B cell (primary cell): ENCODE results near the gene BRD3. TPM values are rescaled to one million over a fixed set of nuclear protein-coding genes. Genes with fewer than 3 reads are reported as not detected.

Experiments
- ATAC-seq: fragments of 200-7000 bp; cut with Tn5 transposase; one replicate; pipeline ENCODE4 v1.10.0; 2021; ENCODE audit warnings: low read depth, mild to moderate bottlenecking, moderate number of reproducible peaks, moderate library complexity
- CTCF ChIA-PET: fragments of 350-600 bp; sonication (Branson Sonifier 250); formaldehyde crosslinking; loops from one replicate; lab custom pipeline; 2021; ENCODE audit warnings: antibody characterized with exemption, inconsistent platforms; lab: Charles Lee
- POLR2A ChIA-PET: fragments of 350-600 bp; sonication (Branson Sonifier 250); formaldehyde crosslinking; loops from one replicate; lab custom pipeline; 2021; ENCODE audit warnings: antibody characterized with exemption; lab: Charles Lee
- DNase-seq: peaks from one replicate; pipeline ENCODE4 v3.0.0; 2013
- H2AFZ ChIP-seq: 2 replicates; pipeline ENCODE4 v1.6.1; 2012; ENCODE audit warnings: mild to moderate bottlenecking, low read depth, low read length; ENCODE audit not compliant: insufficient read depth, poor library complexity, severe bottlenecking
- H3K27ac ChIP-seq, 2 donors: 1 replicate in 1 of 2; 2 replicates in 1 of 2; pipeline ENCODE4 v1.5.1; 2012 to 2013; ENCODE audit warnings: low read length in 2 of 2, mild to moderate bottlenecking in 2 of 2, moderate library complexity in 1 of 2
- H3K27me3 ChIP-seq, 4 experiments: fragments of 200-600 bp in 1 of 4; sonication (generic) in 1 of 4; replicated peaks in 1 of 4; 1 replicate in 2 of 4; 2 replicates in 2 of 4; pipeline versions ENCODE4 v1.6.1 to v1.7.0; 2013 to 2016; ENCODE audit warnings: low read length in 3 of 4, mild to moderate bottlenecking in 2 of 4, mixed read lengths in 1 of 4, moderate library complexity in 1 of 4; ENCODE audit not compliant: insufficient read depth in 4 of 4, control insufficient read depth in 3 of 4; ENCODE audit errors: control extremely low read depth in 1 of 4
- H3K36me3 ChIP-seq, 2 experiments: replicated peaks in 1 of 2; 1 replicate in 1 of 2; 2 replicates in 1 of 2; pipeline versions ENCODE4 v1.6.1 to v1.7.1; 2013; ENCODE audit warnings: low read length in 1 of 2; ENCODE audit not compliant: insufficient read depth in 2 of 2, control insufficient read depth in 1 of 2; ENCODE audit errors: control extremely low read depth in 1 of 2, extremely low read depth in 1 of 2
- H3K4me1 ChIP-seq, 2 donors: fragments of 200-600 bp in 1 of 2; sonication (generic) in 1 of 2; 1 replicate in 1 of 2; 2 replicates in 1 of 2; pipeline versions ENCODE4 v1.5.1 to v1.6.1; 2013 to 2017; ENCODE audit warnings: low read length in 2 of 2; ENCODE audit not compliant: control insufficient read depth in 2 of 2, insufficient read depth in 2 of 2
- H3K4me2 ChIP-seq: replicated peaks from 2 replicates; pipeline ENCODE3; 2012; ENCODE audit warnings: mild to moderate bottlenecking, low read depth, low read length; ENCODE audit not compliant: poor library complexity, severe bottlenecking
- H3K4me3 ChIP-seq, 5 experiments: fragments of 200-600 bp in 1 of 5; sonication (generic) in 1 of 5; 1 replicate in 3 of 5; 2 replicates in 2 of 5; pipeline versions ENCODE4 v1.5.1 to v1.7.0; 2011 to 2016; ENCODE audit warnings: low read length in 4 of 5, mild to moderate bottlenecking in 4 of 5, low read depth in 2 of 5, control low read depth in 1 of 5, moderate library complexity in 1 of 5; ENCODE audit not compliant: insufficient read depth in 1 of 5; ENCODE audit errors: control extremely low read depth in 1 of 5, extremely low read depth in 1 of 5
- H3K79me2 ChIP-seq: fragments of 200-600 bp; sonication (generic); one replicate; pipeline ENCODE4 v1.6.0; 2016; ENCODE audit warnings: low read length; ENCODE audit not compliant: control insufficient read depth, insufficient read depth
- H3K9ac ChIP-seq: fragments of 200-600 bp; sonication (generic); 2 replicates; pipeline ENCODE4 v1.6.1; 2017; ENCODE audit warnings: mild to moderate bottlenecking, low read length, moderate library complexity
- H3K9me3 ChIP-seq, 3 donors: one replicate each; pipeline versions ENCODE4 v1.6.1 to v1.7.1; 2013; ENCODE audit warnings: low read length in 2 of 3; ENCODE audit not compliant: control insufficient read depth in 2 of 3, insufficient read depth in 1 of 3; ENCODE audit errors: control extremely low read depth in 1 of 3
- H4K20me1 ChIP-seq: 2 replicates; pipeline ENCODE4 v1.6.0; 2012; ENCODE audit warnings: mild to moderate bottlenecking, low read length; ENCODE audit not compliant: insufficient read depth, control insufficient read depth, poor library complexity, severe bottlenecking
- H3K27ac Mint-ChIP-seq: one replicate; pipeline ENCODE4 v1.8.0; 2021; ENCODE audit warnings: mixed read lengths
- H3K27me3 Mint-ChIP-seq: one replicate; pipeline ENCODE4 v1.8.0; 2021; ENCODE audit warnings: mixed read lengths
- H3K4me1 Mint-ChIP-seq: one replicate; pipeline ENCODE4 v1.8.0; 2021; ENCODE audit warnings: mixed read lengths
- H3K4me3 Mint-ChIP-seq: one replicate; pipeline ENCODE4 v1.8.0; 2021; ENCODE audit warnings: mixed read lengths
- H3K9me3 Mint-ChIP-seq: one replicate; pipeline ENCODE4 v1.8.0; 2022; ENCODE audit warnings: mixed read lengths; ENCODE audit not compliant: insufficient read depth
- EZH2 ChIP-seq: IDR thresholded peaks from 2 replicates; pipeline ENCODE4 v1.6.1; 2012; ENCODE audit warnings: borderline replicate concordance, low read depth, mild to moderate bottlenecking, moderate library complexity, low read length; ENCODE audit not compliant: insufficient read depth, poor library complexity, severe bottlenecking
- WGBS: methylation state at CpG from one replicate; pipeline ENCODE4 v1.1.5; 2013; ENCODE audit warnings: missing lambda C conversion rate; ENCODE audit not compliant: insufficient coverage; 5-methylcytosine and 5-hydroxymethylcytosine counted together
- intact Hi-C: fragments of 100-400 bp; cut with micrococcal nuclease; formaldehyde crosslinking; loops from one replicate; pipeline ENCODE4 v1.10.0; 2022
- polyA plus RNA-seq: library from polyadenylated mRNA; depleted of rRNA; stranded (reverse); fragments of >200 nt; gene quantifications from 2 replicates; pipeline ENCODE4 v1.2.3, GENCODE V29; 2012
- total RNA-seq, 2 donors: library from RNA; stranded (reverse); fragments of 120-200 nt in 1 of 2; gene quantifications; 1 replicate in 1 of 2; 2 replicates in 1 of 2; pipeline versions ENCODE4 v1.2.3 to v1.2.4, GENCODE V29; 2013 to 2022
- TF ChIP-seq, protein P1 (sequence below): fragments of 200-600 bp; IDR thresholded peaks from one replicate; pipeline ENCODE4 v1.8.0; 2022; ENCODE audit warnings: antibody characterized with exemption, mild to moderate bottlenecking

The BRD3 gene
- total and polyA plus RNA-seq, 2 donors (not counting 1 experiment from before 2014, with no cell fraction given) = 8.9 to 38.0 TPM

DNA sequence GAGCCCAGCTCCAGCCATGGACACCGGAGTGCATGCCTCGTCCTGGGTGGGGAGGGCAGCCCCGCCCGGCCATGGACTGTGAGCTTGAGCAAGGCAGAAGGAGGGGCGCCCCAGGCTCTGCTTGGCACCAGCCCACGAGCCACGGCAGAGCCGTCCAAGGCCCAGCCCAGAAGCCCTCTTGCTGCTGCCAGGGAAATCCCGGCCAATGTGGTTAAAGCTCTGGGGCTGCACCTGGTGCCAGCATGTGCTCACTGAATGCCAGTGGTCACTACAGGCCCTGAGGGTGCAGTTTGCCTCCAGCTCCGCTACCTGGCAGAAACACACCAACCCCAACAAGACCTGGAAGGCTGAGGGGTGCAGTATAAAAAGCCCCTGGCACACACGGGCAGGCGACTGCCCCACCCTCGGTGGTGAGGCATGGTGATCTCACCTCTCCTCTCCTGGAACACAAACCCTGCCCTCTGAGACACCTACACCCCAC, 11.8 kb downstream of the BRD3 start:
- 79% methylated on average over 12 of the region's 13 CpGs for WGBS
- no peak overlapping the region for H3K4me2 ChIP-seq

More for the DNA sequence above, 11.8 kb downstream of the BRD3 start:
- Histone ChIP-seq H3K9me3 (no peaks in the 10 kb centered on the region), H3K9ac (no peak overlapping the region), H3K4me3 (no peak overlapping the region), H3K27ac (no peak overlapping the region), H3K79me2 (peaks cover 82% of the 10 kb centered on the region), H2AFZ (no peak overlapping the region), H4K20me1 (peaks cover 88% of the 10 kb centered on the region), H3K27me3 (no peaks in the 10 kb centered on the region), H3K4me1 (peaks cover 25 to 40% of the 10 kb centered on the region in 2 donors), H3K36me3 (peaks cover 0 to 27% of the 10 kb centered on the region in 2 experiments)
- intact Hi-C loops = no loop called here
- TF ChIP-seq EZH2 = no peak
- TF ChIP-seq, protein P1, sequence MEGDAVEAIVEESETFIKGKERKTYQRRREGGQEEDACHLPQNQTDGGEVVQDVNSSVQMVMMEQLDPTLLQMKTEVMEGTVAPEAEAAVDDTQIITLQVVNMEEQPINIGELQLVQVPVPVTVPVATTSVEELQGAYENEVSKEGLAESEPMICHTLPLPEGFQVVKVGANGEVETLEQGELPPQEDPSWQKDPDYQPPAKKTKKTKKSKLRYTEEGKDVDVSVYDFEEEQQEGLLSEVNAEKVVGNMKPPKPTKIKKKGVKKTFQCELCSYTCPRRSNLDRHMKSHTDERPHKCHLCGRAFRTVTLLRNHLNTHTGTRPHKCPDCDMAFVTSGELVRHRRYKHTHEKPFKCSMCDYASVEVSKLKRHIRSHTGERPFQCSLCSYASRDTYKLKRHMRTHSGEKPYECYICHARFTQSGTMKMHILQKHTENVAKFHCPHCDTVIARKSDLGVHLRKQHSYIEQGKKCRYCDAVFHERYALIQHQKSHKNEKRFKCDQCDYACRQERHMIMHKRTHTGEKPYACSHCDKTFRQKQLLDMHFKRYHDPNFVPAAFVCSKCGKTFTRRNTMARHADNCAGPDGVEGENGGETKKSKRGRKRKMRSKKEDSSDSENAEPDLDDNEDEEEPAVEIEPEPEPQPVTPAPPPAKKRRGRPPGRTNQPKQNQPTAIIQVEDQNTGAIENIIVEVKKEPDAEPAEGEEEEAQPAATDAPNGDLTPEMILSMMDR = no peak
- Mint-ChIP-seq H3K4me3 (no peak overlapping the region), H3K4me1 (peaks cover 44% of the 10 kb centered on the region), H3K27ac (no peak overlapping the region), H3K9me3 (no peaks in the 10 kb centered on the region), H3K27me3 (no peaks in the 10 kb centered on the region)
- DNase-seq (no peak), ATAC-seq (no peak)
- ChIA-PET POLR2A (no interaction called here), CTCF (interaction anchor here (1.0 kb wide), 1 partner anchor 30 kb away, joined by 4 read pairs; no protein-coding TSS in a partner anchor)
